Hematopoietic multipotent progenitor cell treated with erythropoietin and hydrocortisone succinate and interleukin-3 and kit ligand, for 17 days (in vitro differentiated cells): Measurements from ENCODE around the gene MAMSTR.
"Not testable (repeated sequence)": the region's sequence is repeated elsewhere in the genome, so short reads cannot be mapped to it uniquely, and the experiment has no call there.

Experiments used
- DNase-seq: peaks from one replicate; pipeline ENCODE4 v3.0.0-alpha.2; 2015; ENCODE audit warnings: low spot score

The MAMSTR gene

GRCh38 chr19:48686088-48686487, 33.4 kb downstream of the MAMSTR start:
- no peak for DNase-seq

DNA sequence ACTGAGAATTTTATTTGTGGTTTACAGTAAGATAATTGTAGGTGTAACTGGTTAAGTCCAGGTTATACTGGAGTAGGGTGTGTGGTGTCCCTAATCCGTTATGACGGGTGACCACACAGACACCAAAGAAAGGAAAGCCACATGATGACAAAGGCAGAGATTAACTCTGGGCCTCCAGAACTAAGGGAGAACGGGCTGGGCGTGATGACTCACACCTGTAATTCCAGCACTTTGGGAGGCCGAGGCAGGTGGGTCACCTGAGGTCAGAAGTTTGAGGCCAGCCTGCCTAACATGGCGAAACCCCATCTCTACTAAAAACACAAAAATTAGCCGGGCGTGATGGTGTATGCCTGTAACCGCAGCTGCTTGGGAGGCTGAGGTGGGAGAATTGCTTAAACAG, 33.9 kb downstream of the MAMSTR start:
- no peak for DNase-seq

DNA sequence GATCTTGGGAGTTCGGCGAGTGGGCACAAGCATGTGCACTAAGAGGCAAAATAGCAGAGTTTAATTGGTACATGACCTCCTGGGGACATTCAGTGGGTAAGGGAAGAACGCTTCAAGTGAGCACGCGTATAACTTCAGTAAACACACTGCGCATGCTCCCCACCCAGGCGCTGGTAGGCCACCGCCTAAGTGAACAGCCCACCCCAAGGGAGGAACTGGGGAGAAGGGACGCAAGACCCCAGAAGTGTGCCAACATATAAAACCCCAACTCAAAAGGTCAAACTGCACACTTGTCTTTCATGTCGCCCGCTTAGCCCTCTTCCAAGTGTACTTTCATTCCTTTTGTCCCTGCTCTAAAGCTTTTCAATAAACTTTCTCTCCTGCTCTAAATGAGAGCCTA, 36.2 kb downstream of the MAMSTR start:
- DNase-seq, result no peak

GRCh38 chr19:48681127-48681470, 38.4 kb downstream of the MAMSTR start:
- no peak for DNase-seq

- DNase-seq, result no peak
These were observed 38.9 kb downstream of the MAMSTR start for GRCh38 chr19:48680436-48681126.

DNA sequence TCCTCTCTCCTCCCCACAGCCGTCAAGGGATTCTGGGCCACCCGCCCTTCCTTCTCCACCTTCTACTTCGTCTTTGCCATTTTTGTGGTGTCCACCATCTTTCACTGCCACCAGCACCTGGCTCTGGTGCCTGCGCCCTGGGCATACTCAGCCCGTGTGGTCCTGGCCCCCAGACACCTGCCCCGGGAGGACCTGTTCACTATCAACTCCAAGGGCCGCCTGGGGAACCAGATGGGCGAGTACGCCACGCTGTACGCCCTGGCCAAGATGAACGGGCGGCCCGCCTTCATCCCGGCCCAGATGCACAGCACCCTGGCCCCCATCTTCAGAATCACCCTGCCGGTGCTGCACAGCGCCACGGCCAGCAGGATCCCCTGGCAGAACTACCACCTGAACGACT, 39.5 kb downstream of the MAMSTR start:
- not testable (repeated sequence) for DNase-seq

- DNase-seq, result peak; percentile 25
These were observed 41.3 kb downstream of the MAMSTR start for GRCh38 chr19:48678201-48678600.

DNA sequence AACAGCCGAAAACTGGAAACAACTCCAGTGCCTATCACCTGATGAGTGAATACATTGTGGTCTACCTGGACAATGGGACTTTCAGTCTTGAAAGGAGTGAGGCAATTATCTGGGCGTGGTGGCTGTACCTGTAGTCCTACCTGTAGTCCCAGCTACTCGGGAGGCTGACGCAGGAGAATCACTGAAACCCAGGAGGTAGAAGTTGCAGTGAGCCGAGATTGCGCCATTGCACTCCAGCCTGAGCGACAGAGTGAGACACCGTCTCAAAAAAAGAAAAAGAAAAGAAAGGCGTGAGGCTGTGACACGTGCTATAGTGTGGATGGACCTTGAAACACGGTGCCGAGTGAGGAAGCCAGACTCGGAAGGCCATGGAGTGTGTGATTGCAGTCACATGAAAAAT, 42.6 kb downstream of the MAMSTR start:
- no peak for DNase-seq

DNA sequence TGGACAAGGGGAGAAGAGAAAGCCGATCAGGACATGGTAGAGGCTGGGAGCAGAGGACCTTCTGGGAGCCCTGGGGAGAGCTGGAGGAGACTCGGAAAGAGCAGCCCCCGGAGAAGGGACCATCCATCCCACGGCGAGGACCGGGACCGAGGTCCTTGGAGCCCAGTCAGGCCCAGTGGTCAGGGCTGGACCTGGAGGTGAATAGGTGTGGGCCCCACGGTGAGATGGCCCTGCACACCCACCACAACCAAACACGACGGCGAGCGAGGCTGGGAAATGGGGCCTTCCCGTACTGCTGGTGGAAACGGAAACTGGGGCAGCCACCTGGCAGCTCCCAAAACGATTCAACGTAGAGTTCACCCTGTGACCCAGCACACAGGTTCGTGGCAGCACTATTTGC, 43.0 kb downstream of the MAMSTR start:
- DNase-seq, result no peak

DNA sequence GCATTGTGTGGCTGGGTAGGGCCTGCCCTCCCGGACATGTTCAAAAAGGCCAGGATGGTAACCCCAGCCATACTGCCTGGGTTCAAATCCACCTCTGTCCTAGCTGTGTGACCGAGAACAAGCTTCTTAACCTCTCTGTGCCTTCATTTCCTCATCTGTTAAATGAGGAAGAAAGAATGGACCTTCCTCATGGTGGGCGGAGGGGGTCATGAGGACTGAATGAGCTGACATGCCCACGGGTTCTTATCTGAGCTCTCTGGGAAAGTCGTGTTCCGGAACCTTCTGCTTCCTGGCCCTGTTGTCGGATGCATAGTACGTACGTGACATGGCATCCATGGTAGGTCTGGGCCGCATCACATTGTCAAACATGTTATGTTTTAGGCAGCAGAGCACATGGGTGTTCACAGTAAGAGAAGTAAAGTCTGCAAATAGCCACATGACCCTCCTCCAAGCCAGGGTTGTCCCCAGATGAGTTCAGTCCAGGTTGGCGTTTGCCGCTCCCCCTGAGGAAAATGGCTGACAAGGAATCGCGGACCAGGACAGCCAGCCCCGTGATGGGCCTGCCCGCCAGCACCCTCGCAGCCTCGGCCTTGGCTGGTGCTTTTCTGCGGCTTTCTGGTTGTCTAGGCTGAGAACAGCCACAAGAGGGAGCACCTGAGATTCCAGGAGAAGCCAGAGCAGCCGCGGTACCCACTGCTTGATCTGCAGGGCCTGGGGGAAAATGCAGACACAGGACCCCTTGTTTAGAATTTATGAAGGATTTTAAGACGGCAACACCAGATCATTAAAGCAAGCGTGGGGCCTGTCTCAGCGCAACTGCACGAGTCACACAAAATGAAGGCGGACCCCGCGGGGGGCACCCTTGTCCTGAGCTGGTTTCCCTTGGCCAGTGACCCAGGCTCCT, 44.4 kb downstream of the MAMSTR start:
- peak; percentile 81 for DNase-seq

- no peak for DNase-seq
These were observed 45.2 kb downstream of the MAMSTR start for GRCh38 chr19:48674216-48674809.

DNA sequence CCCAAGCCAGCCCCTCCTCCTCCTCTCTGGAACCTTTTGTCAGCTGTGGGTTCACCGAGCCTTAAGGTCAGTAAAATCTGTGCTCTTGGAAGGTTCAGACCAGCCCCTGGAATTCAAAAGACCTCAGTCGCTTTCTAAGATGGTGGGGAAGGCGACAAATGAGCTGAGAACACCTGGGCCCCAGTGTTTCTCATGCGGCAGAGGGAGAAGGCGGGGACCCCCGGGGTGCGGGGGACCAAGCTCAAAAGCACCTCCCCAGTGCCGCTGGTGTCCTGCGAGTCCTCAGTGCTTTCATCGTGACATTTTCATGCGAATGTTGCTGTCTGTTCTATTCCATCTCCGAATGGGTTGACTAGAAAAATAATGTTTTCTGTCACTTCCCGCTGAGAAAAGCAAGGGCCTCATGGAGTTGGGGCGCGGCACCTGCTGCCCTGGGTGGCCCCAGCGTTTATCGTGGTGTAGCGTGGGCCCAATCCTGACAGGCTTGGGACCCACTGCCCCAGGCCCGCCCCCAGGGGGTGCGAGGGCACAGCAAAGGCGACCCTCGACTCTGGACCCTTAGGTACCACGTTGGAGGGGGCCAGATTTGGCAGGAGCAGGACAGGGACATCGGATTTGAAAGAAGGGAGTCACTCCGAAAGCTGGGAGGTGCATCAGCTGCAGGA, 46.0 kb downstream of the MAMSTR start:
- no peak for DNase-seq

DNA sequence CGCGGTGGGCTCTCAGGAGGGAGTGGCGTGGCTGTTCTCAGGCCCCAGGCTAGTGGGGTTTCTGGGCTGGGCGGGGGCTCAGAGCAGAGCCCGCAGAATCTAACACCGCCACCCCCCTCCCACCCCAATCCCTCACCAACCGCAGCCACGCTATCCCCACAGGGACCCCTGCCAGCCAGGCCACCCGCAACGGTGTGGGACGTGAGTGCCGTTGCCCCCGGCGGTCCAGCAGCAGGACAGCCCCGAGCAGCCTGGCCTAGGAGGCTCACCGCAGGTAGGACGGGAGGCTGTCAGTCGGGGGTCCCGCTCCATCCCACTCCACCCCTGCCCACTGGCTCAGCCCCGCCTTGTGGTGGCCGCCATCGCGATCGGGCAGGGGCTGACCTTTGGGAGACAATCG, 46.5 kb downstream of the MAMSTR start, which contains the start of gene NTN5:
TSS of gene NTN5 (minus strand) at position 24 of the 400 bp plus-strand sequence. CDS start 2,031 bp downstream, outside the sequence.
- no peak for DNase-seq

DNA sequence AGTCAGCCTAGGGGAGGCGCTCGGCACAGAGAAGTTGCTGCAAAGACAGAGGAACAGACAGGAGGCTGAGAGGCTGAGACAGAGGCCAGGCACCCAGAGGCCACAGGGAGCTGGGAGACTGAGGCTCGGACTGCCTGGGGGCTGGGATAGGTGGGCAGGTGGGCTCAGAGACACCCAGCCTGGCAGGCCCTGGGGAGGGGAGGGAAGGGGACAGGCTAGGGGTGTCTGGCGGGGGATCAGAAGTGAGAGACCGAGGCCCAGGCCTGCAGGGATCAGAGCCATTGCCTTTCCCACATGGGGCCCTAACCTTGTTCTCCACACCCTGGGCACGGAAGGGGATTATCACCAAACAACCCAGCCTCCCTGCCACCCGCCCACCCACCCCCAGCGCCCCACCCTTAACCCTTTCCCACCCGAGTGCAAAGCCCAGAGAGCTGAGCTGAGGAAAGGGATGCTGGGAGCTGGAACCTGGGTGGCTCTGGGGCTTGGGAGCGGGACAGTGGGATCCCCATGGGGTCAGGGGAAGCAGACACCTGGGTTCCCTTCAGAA, 48.0 kb downstream of the MAMSTR start:
- no peak for DNase-seq

- DNase-seq, result no peak
These were observed 48.7 kb downstream of the MAMSTR start for GRCh38 chr19:48670699-48671445.

- no peak for DNase-seq
These were observed 49.4 kb downstream of the MAMSTR start for GRCh38 chr19:48669903-48670668.

- no peak for DNase-seq
These were observed 50.8 kb downstream of the MAMSTR start for GRCh38 chr19:48668761-48669160.

DNA sequence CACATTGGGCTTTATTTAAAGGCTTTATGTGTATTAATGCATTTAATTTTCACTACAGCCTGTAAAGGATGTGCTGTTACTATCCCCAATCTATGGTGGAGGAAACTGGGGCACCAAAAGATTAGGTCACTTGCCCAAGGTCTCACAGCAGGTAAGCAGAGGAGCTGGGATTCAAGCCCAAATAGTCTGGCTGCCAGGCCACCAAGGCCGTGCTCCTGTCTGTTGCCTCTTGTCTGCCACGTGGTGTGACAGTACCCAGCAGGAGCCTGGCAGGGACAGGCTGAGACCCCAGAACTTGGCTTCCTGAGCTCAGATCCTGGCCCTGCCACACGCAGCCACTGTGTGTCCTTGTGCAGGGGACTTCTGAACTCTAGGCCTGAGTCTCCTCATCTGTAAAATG, 51.2 kb downstream of the MAMSTR start:
- DNase-seq, result no peak

DNA sequence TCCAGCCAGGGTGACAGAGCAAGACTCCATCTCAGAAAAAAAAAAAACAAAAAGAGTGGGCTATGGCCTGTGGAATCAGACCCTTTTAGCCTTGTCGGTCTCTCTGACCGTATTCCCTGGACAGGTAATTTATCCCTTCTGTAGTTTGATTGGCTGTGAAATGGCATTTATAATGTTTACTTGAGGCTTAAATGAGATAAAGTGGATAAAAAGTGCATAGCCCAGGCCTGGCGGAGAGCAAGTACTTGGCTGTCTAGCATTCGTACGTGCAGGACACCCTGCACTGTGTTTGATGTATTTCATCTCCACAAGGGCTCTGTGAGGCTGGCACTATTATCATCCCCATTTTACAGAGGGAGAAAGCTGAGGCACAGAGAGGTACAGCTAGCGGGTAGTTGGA, 53.7 kb downstream of the MAMSTR start:
- DNase-seq, result no peak

GRCh38 chr19:48664476-48664875, 55.0 kb downstream of the MAMSTR start:
- DNase-seq, result no peak

DNA sequence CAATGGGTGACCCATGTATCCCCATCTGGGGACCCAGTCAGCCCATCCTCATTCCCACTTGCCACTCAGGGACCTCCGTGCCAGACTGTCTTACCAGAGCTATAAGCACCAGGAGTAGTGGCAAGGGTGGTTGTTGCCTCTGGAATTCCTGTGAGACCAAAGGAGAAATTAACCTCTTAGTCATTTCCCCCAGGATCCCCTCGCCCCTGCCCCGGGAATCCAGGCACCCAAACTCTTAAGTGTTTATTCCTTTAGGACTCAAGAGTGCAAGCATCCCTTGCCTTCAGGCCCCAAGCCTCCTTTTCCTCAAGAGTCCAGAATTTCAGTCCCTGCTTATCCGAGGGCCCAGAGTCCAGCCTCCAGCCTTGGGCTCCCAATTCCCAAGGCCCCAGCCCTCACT, 55.9 kb downstream of the MAMSTR start:
- no peak for DNase-seq
